CD4-positive, alpha-beta memory T cell (primary cell): ENCODE data around the gene UBALD2. TPM values are rescaled to one million over a fixed set of nuclear protein-coding genes. Genes with fewer than 3 reads are reported as not detected.

Experiments
- CTCF ChIA-PET: fragments of 350-600 bp; sonication (Branson Sonifier 250); formaldehyde crosslinking; loops from one replicate; lab custom pipeline; 2021; ENCODE audit warnings: inconsistent platforms; ENCODE audit not compliant: partially characterized antibody; lab: Charles Lee
- POLR2A ChIA-PET: fragments of 350-600 bp; sonication (Branson Sonifier 250); formaldehyde crosslinking; loops from one replicate; lab custom pipeline; 2021; ENCODE audit not compliant: partially characterized antibody; lab: Charles Lee
- DNase-seq, 5 donors: peaks; one replicate each; pipeline versions ENCODE4 v3.0.0 to v3.0.0-alpha.2; 2020 to 2022; ENCODE audit warnings: mixed read lengths in 1 of 5
- H3K27ac ChIP-seq: one replicate; pipeline ENCODE4 v1.7.0; 2013; ENCODE audit warnings: low read depth, low read length
- H3K27me3 ChIP-seq: 2 replicates; pipeline ENCODE4 v1.7.0; 2013; ENCODE audit warnings: mild to moderate bottlenecking, low read length, moderate library complexity; ENCODE audit not compliant: insufficient read depth
- H3K36me3 ChIP-seq: 2 replicates; pipeline ENCODE4 v1.7.0; 2013; ENCODE audit warnings: mild to moderate bottlenecking, low read length, moderate library complexity; ENCODE audit not compliant: insufficient read depth
- H3K4me1 ChIP-seq: 2 replicates; pipeline ENCODE4 v1.7.0; 2013; ENCODE audit warnings: mild to moderate bottlenecking, low read length, moderate library complexity; ENCODE audit not compliant: insufficient read depth
- H3K4me3 ChIP-seq, 2 donors: one replicate each; pipeline ENCODE4 v1.7.0; 2013; ENCODE audit warnings: low read length in 2 of 2, mild to moderate bottlenecking in 1 of 2
- H3K9me3 ChIP-seq, 2 donors: one replicate each; pipeline ENCODE4 v1.7.0; 2013; ENCODE audit warnings: low read length in 2 of 2, control low read depth in 1 of 2; ENCODE audit not compliant: control insufficient read depth in 1 of 2
- H3K27ac Mint-ChIP-seq, 7 donors: one replicate each; pipeline ENCODE4 v1.8.0; 2020 to 2021; ENCODE audit warnings: mixed read lengths in 7 of 7, mild to moderate bottlenecking in 6 of 7, inconsistent platforms in 3 of 7, moderate library complexity in 3 of 7
- H3K27me3 Mint-ChIP-seq, 2 donors: one replicate each; pipeline ENCODE4 v1.8.0; 2020 to 2021; ENCODE audit warnings: mixed read lengths in 2 of 2
- H3K36me3 Mint-ChIP-seq, 2 donors: one replicate each; pipeline ENCODE4 v1.8.0; 2020 to 2021; ENCODE audit warnings: mixed read lengths in 2 of 2, inconsistent platforms in 1 of 2, mild to moderate bottlenecking in 1 of 2
- H3K4me1 Mint-ChIP-seq, 4 donors: one replicate each; pipeline ENCODE4 v1.8.0; 2020 to 2021; ENCODE audit warnings: mixed read lengths in 4 of 4, mild to moderate bottlenecking in 1 of 4
- H3K4me3 Mint-ChIP-seq, 8 donors: one replicate each; pipeline ENCODE4 v1.8.0; 2020 to 2021; ENCODE audit warnings: mixed read lengths in 8 of 8, mild to moderate bottlenecking in 7 of 8, moderate library complexity in 6 of 8, inconsistent platforms in 3 of 8
- H3K9me3 Mint-ChIP-seq, 8 donors: one replicate each; pipeline ENCODE4 v1.8.0; 2020 to 2021; ENCODE audit warnings: mixed read lengths in 8 of 8, mild to moderate bottlenecking in 5 of 8, inconsistent platforms in 3 of 8, moderate library complexity in 1 of 8
- intact Hi-C: fragments of 100-400 bp; cut with micrococcal nuclease; formaldehyde crosslinking; loops from one replicate; pipeline ENCODE4 v1.15.1; 2023
- polyA plus RNA-seq, 2 donors: library from polyadenylated mRNA; unstranded; fragments of 300-500 nt; fragmentation: Illumina TruSeq; gene quantifications; one replicate each; pipeline ENCODE4 v1.2.3, GENCODE V29; 2021
- total RNA-seq, 2 experiments: library from RNA; stranded (reverse); gene quantifications; one replicate each; pipeline ENCODE4 v1.2.3, GENCODE V29; 2021

UBALD2 gene
- total and polyA plus RNA-seq, 4 experiments from 2014 or later: 6.2 to 103 (median 55.9) TPM

GRCh38 chr17:76272541-76273444 is 7.6 kb downstream of the UBALD2 start:
- Mint-ChIP-seq H3K27ac (peak overlapping the region; percentile 85 to 96 (median 94)), H3K36me3 (peaks cover 10 to 22% of the 10 kb centered on the region in 2 donors), H3K27me3 (no peaks in the 10 kb centered on the region), H3K4me1 (peaks cover 24 to 79% (median 47%) of the 10 kb centered on the region in 4 donors), H3K9me3 (peaks cover 0 to 1% (median 0%) of the 10 kb centered on the region in 8 donors), H3K4me3 (peak overlapping the region; percentile 78 to 90 (median 82))
- Histone ChIP-seq H3K27me3 (no peaks in the 10 kb centered on the region), H3K4me1 (peaks cover 70% of the 10 kb centered on the region), H3K27ac (peak overlapping the region; percentile 89), H3K4me3 (peak overlapping the region in 1 of 2 donors; percentile 68), H3K9me3 (no peaks in the 10 kb centered on the region), H3K36me3 (peaks cover 14% of the 10 kb centered on the region)
- POLR2A ChIA-PET: interaction anchor here (1.4 to 18.5 kb wide), 15 partner anchors 7 to 169 kb away, joined by 4 to 620 read pairs (median 25); partner anchors contain the start of genes EXOC7, FOXJ1, RNF157 and UBALD2
- CTCF ChIA-PET: interaction anchor here (1.4 to 6.1 kb wide), 6 partner anchors 26 to 149 kb away, joined by 5 to 53 read pairs (median 6); no protein-coding TSS in a partner anchor
- peak in 3 of 5 donors; percentile 28 to 69 (median 46) for DNase-seq
- intact Hi-C loops: no loop called here

- Histone ChIP-seq H3K9me3 (no peaks in the 10 kb centered on the region), H3K36me3 (peaks cover 14% of the 10 kb centered on the region), H3K4me3 (peak overlapping the region in 1 of 2 donors; percentile 68), H3K27ac (peak overlapping the region; percentile 89), H3K27me3 (no peaks in the 10 kb centered on the region), H3K4me1 (peaks cover 62% of the 10 kb centered on the region)
- Mint-ChIP-seq H3K27ac (peak overlapping the region; percentile 84 to 96 (median 94)), H3K36me3 (peaks cover 3 to 14% of the 10 kb centered on the region in 2 donors), H3K4me1 (peaks cover 18 to 71% (median 41%) of the 10 kb centered on the region in 4 donors), H3K9me3 (peaks cover 0 to 1% (median 0%) of the 10 kb centered on the region in 8 donors), H3K27me3 (no peaks in the 10 kb centered on the region), H3K4me3 (peak overlapping the region in 2 of 8 donors; percentile 78 to 90)
- intact Hi-C loops: no loop called here
- POLR2A ChIA-PET: interaction anchor here (1.4 to 18.5 kb wide), 10 partner anchors 8 to 153 kb away, joined by 4 to 620 read pairs (median 60); partner anchors contain the start of genes FOXJ1, RNF157 and UBALD2
- CTCF ChIA-PET: interaction anchor here (2.0 to 6.1 kb wide), 4 partner anchors 90 to 151 kb away, joined by 6 to 53 read pairs (median 14); no protein-coding TSS in a partner anchor
- DNase-seq: no peak
Measured at GRCh38 chr17:76273445-76274111, 8.4 kb downstream of the UBALD2 start.

DNA sequence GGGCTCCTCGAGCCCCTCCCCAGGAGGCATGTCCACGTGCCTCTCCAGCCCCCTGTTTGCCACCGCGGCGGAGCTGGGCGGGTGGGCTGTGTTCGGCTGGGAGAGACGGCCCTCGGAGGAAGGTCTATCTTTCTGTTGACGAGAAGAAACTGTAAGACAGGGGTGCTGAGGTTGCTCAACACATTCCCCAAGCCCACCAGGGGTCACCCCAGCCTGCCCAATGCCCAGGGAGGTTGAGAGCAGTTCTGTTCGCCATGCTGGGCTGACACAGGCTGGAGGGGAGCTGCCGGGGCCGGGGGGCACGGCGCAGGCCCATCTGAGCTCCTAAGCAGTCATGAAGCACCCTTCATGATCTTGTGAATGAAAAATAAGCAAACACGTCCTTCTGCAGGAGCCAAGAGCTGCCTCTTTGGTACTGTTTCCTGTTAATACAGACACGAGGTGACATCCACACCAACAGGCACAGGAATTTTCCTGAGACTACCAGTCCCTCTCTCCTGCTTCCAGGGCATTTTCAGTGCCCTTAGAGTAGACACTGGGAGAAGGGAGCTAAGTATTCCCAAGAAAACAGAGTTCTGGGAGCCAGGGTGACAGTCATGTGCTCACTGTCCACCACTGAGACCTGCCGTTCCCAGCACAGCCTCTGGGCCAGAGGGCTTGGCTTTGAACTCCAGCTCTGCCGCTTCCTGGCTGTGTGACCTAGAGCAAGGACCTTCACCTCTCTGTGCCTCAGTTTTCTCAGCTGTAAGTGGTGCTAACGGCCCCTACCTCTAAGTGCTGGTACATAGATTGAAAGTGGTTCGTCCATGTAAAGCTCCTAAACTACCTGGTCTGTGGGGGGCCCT is 9.2 kb downstream of the UBALD2 start:
- H3K9me3 ChIP-seq: no peaks in the 10 kb centered on the region
- CTCF ChIA-PET: interaction anchor here (0.9 to 6.1 kb wide), 6 partner anchors 85 to 152 kb away, joined by 4 to 53 read pairs (median 7); no protein-coding TSS in a partner anchor
- POLR2A ChIA-PET: interaction anchor here (1.1 to 18.5 kb wide), 10 partner anchors 8 to 211 kb away, joined by 3 to 620 read pairs (median 60); partner anchors contain the start of genes EXOC7, FOXJ1, RNF157 and UBALD2
- peak overlapping the region; percentile 4 for H3K27ac ChIP-seq
- peaks cover 10% of the 10 kb centered on the region for H3K36me3 ChIP-seq
- peaks cover 0 to 1% (median 0%) of the 10 kb centered on the region in 8 donors for H3K9me3 Mint-ChIP-seq
- H3K4me1 ChIP-seq: peaks cover 58% of the 10 kb centered on the region
- H3K4me3 ChIP-seq: no peak overlapping the region
- peaks cover 18 to 64% (median 35%) of the 10 kb centered on the region in 4 donors for H3K4me1 Mint-ChIP-seq
- H3K4me3 Mint-ChIP-seq: peak overlapping the region in 2 of 8 donors; percentile 31 to 39
- no peaks in the 10 kb centered on the region for H3K27me3 Mint-ChIP-seq
- DNase-seq: no peak
- peak overlapping the region in 6 of 7 donors; percentile 22 to 91 (median 48) for H3K27ac Mint-ChIP-seq
- intact Hi-C loops: no loop called here
- peaks cover 2 to 9% of the 10 kb centered on the region in 2 donors for H3K36me3 Mint-ChIP-seq
- H3K27me3 ChIP-seq: no peaks in the 10 kb centered on the region

GRCh38 chr17:76275382-76276068 is 10.4 kb downstream of the UBALD2 start:
- peaks cover 5% of the 10 kb centered on the region for H3K36me3 ChIP-seq
- H3K27me3 Mint-ChIP-seq: no peaks in the 10 kb centered on the region
- no peak overlapping the region for H3K4me3 Mint-ChIP-seq
- H3K27ac ChIP-seq: no peak overlapping the region
- peaks cover 52% of the 10 kb centered on the region for H3K4me1 ChIP-seq
- no peaks in the 10 kb centered on the region for H3K27me3 ChIP-seq
- H3K9me3 ChIP-seq: no peaks in the 10 kb centered on the region
- H3K9me3 Mint-ChIP-seq: peaks cover 0 to 1% (median 0%) of the 10 kb centered on the region in 8 donors
- no peak overlapping the region for H3K4me3 ChIP-seq
- intact Hi-C loops: no loop called here
- peak overlapping the region in 4 of 7 donors; percentile 41 to 91 (median 76) for H3K27ac Mint-ChIP-seq
- CTCF ChIA-PET: interaction anchor here (1.2 to 6.1 kb wide), 4 partner anchors 13 to 153 kb away, joined by 3 to 53 read pairs (median 13); no protein-coding TSS in a partner anchor
- POLR2A ChIA-PET: interaction anchor here (1.1 to 18.5 kb wide), 8 partner anchors 10 to 212 kb away, joined by 3 to 620 read pairs (median 60); partner anchors contain the start of genes EXOC7, RNF157 and UBALD2
- peaks cover 0 to 1% of the 10 kb centered on the region in 2 donors for H3K36me3 Mint-ChIP-seq
- DNase-seq: no peak
- peaks cover 16 to 60% (median 28%) of the 10 kb centered on the region in 4 donors for H3K4me1 Mint-ChIP-seq

- POLR2A ChIA-PET: interaction anchor here (1.8 to 18.5 kb wide), 5 partner anchors 10 to 173 kb away, joined by 4 to 620 read pairs (median 108); partner anchors contain the start of genes EXOC7, RNF157 and UBALD2
- H3K4me3 ChIP-seq: no peak overlapping the region
- Mint-ChIP-seq H3K4me1 (peaks cover 12 to 56% (median 24%) of the 10 kb centered on the region in 4 donors), H3K4me3 (no peak overlapping the region), H3K36me3 (peaks cover 0 to 1% of the 10 kb centered on the region in 2 donors), H3K9me3 (peaks cover 0 to 1% (median 0%) of the 10 kb centered on the region in 8 donors), H3K27ac (peak overlapping the region in 5 of 7 donors; percentile 0 to 76 (median 46)), H3K27me3 (no peaks in the 10 kb centered on the region)
- CTCF ChIA-PET: interaction anchor here (1.2 to 6.1 kb wide), 2 partner anchors 14 to 96 kb away, joined by 3 to 53 read pairs; no protein-coding TSS in a partner anchor
- peaks cover under 1% of the 10 kb centered on the region for H3K36me3 ChIP-seq
- H3K27me3 ChIP-seq: no peaks in the 10 kb centered on the region
- H3K4me1 ChIP-seq: peaks cover 48% of the 10 kb centered on the region
- H3K9me3 ChIP-seq: no peaks in the 10 kb centered on the region
- no peak for DNase-seq
- intact Hi-C loops: no loop called here
- no peak overlapping the region for H3K27ac ChIP-seq
Measured at GRCh38 chr17:76276069-76276431, 10.9 kb downstream of the UBALD2 start.
